WTC11 (cell line): ENCODE measurements around the gene RYR1. TPM values are rescaled to one million over a fixed set of nuclear protein-coding genes. Genes with fewer than 3 reads are reported as not detected.

Experiments used
- ATAC-seq: fragments of 200-7000 bp; cut with Tn5 transposase; 2 replicates; pipeline ENCODE4 v1.10.0; 2021; ENCODE audit warnings: mild to moderate bottlenecking, moderate library complexity
- CTCF ChIA-PET: fragments of 300-600 bp; sonication (Branson Sonifier 250); formaldehyde crosslinking; loops from one replicate; lab custom pipeline; 2021; ENCODE audit warnings: antibody characterized with exemption; lab: Charles Lee
- POLR2A ChIA-PET: fragments of 350-600 bp; sonication (Branson Sonifier 250); formaldehyde crosslinking; loops from one replicate; lab custom pipeline; 2021; ENCODE audit warnings: antibody characterized with exemption; lab: Charles Lee
- DNase-seq: peaks from one replicate; pipeline ENCODE4 v3.0.0; 2021; ENCODE audit warnings: low spot score
- H3K27ac Mint-ChIP-seq: 2 replicates; pipeline ENCODE4 v1.8.0; 2021; ENCODE audit warnings: mixed read lengths
- H3K27me3 Mint-ChIP-seq: 2 replicates; pipeline ENCODE4 v1.8.0; 2021; ENCODE audit warnings: low read depth, mild to moderate bottlenecking, moderate library complexity, mixed read lengths
- H3K36me3 Mint-ChIP-seq: 2 replicates; pipeline ENCODE4 v1.8.0; 2021; ENCODE audit warnings: mixed read lengths
- H3K4me1 Mint-ChIP-seq: 2 replicates; pipeline ENCODE4 v1.8.0; 2022; ENCODE audit warnings: mixed read lengths
- H3K4me3 Mint-ChIP-seq: 2 replicates; pipeline ENCODE4 v1.8.0; 2021; ENCODE audit warnings: mild to moderate bottlenecking, moderate library complexity, mixed read lengths
- H3K9me3 Mint-ChIP-seq: 2 replicates; pipeline ENCODE4 v1.8.0; 2021; ENCODE audit warnings: mixed read lengths
- CREM ChIP-seq: sonication (generic); formaldehyde crosslinking; IDR thresholded peaks from 2 replicates; pipeline ENCODE4 v1.8.1; 2022; ENCODE audit warnings: mild to moderate bottlenecking, missing genetic modification reagents, moderate library complexity
- FOXK1 ChIP-seq: sonication (generic); formaldehyde crosslinking; IDR thresholded peaks from 2 replicates; pipeline ENCODE4 v1.8.0; 2022; ENCODE audit warnings: mild to moderate bottlenecking, moderate library complexity, missing genetic modification reagents
- FOXP1 ChIP-seq: sonication (generic); formaldehyde crosslinking; IDR thresholded peaks from 2 replicates; pipeline ENCODE4 v1.8.0; 2022; ENCODE audit warnings: missing genetic modification reagents, mild to moderate bottlenecking, moderate library complexity, borderline replicate concordance
- GTF2I ChIP-seq: fragments of 250-450 bp; sonication (Bioruptor Pico); conservative IDR thresholded peaks from 2 replicates; pipeline ENCODE4 v1.4.0; 2021; ENCODE audit warnings: mild to moderate bottlenecking
- NFE2L1 ChIP-seq: sonication (generic); formaldehyde crosslinking; IDR thresholded peaks from 2 replicates; pipeline ENCODE4 v1.8.1; 2023; ENCODE audit warnings: missing genetic modification reagents
- SMAD3 ChIP-seq: sonication (generic); formaldehyde crosslinking; IDR thresholded peaks from 2 replicates; pipeline ENCODE4 v1.8.0; 2022; ENCODE audit warnings: missing genetic modification reagents, mild to moderate bottlenecking, borderline replicate concordance
- SP1 ChIP-seq: sonication (generic); formaldehyde crosslinking; conservative IDR thresholded peaks from 2 replicates; pipeline ENCODE4 v1.8.1; 2022; ENCODE audit warnings: missing genetic modification reagents
- ZBTB21 ChIP-seq: sonication (generic); formaldehyde crosslinking; IDR thresholded peaks from 2 replicates; pipeline ENCODE4 v1.8.1; 2023; ENCODE audit warnings: mild to moderate bottlenecking, missing genetic modification reagents, borderline replicate concordance
- ZNF121 ChIP-seq: sonication (generic); formaldehyde crosslinking; IDR thresholded peaks from 2 replicates; pipeline ENCODE4 v1.8.0; 2023; ENCODE audit warnings: missing genetic modification reagents
- ZNF423 ChIP-seq: fragments of 250-450 bp; sonication (Bioruptor Pico); IDR thresholded peaks from 2 replicates; pipeline ENCODE4 v2.1.2; 2022; ENCODE audit warnings: mild to moderate bottlenecking, moderate library complexity
- total RNA-seq: library from RNA; stranded (reverse); gene quantifications from 3 replicates; pipeline ENCODE4 v1.2.3, GENCODE V29; 2021
- TF ChIP-seq, protein P1 (sequence below): fragments of 250-450 bp; sonication (Bioruptor Pico); IDR thresholded peaks from 2 replicates; pipeline ENCODE4 v1.9.0; 2021; ENCODE audit warnings: moderate library complexity, mild to moderate bottlenecking, inconsistent platforms, borderline replicate concordance
- TF ChIP-seq, protein P2 (sequence below): sonication (generic); formaldehyde crosslinking; IDR thresholded peaks from 2 replicates; pipeline ENCODE4 v1.8.1; 2023; ENCODE audit warnings: mild to moderate bottlenecking, missing genetic modification reagents, moderate library complexity
- TF ChIP-seq, protein P3 (sequence below): sonication (generic); formaldehyde crosslinking; IDR thresholded peaks from 2 replicates; pipeline ENCODE4 v1.8.1; 2023; ENCODE audit warnings: mild to moderate bottlenecking, missing genetic modification reagents
- TF ChIP-seq, protein P4 (sequence below): sonication (generic); formaldehyde crosslinking; IDR thresholded peaks from 2 replicates; pipeline ENCODE4 v1.8.1; 2022; ENCODE audit warnings: low read depth, missing genetic modification reagents, borderline replicate concordance
- TF ChIP-seq, protein P5 (sequence below): sonication (generic); formaldehyde crosslinking; IDR thresholded peaks from 2 replicates; pipeline ENCODE4 v1.8.0; 2022; ENCODE audit warnings: mild to moderate bottlenecking, missing genetic modification reagents
- TF ChIP-seq, protein P6 (sequence below): sonication (generic); formaldehyde crosslinking; IDR thresholded peaks from 2 replicates; pipeline ENCODE4 v1.8.0; 2022; ENCODE audit warnings: missing genetic modification reagents
- TF ChIP-seq, protein P7 (sequence below): sonication (generic); formaldehyde crosslinking; IDR thresholded peaks from 2 replicates; pipeline ENCODE4 v1.8.0; 2023; ENCODE audit warnings: missing genetic modification reagents, mild to moderate bottlenecking, borderline replicate concordance

RYR1 gene
- total RNA-seq, 1 experiment from 2014 or later = 24.2 TPM

DNA sequence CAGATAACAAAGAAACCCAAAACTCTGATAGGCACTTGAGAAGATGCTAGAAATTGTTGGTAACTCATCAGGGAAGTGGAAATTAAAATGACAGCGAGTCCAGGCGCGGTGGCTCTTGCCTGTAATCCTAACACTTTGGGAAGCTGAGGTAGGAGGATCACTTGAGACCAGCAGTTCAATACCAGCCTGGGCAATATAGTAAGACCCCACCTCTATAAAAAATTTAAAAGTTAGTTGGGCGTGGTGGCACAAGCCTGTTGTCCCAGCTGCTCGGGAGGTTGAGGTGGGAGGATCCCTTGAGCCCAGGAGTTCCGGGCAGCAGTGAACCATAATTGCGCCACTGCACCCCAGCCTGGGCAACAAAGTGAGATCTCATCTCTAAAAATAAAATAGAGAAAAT lies 2.6 kb upstream of the RYR1 start:
- ChIA-PET POLR2A (interaction anchor here (0.7 kb wide), 1 partner anchor 25 kb away, joined by 5 read pairs; no protein-coding TSS in a partner anchor), CTCF (interaction anchor here (0.7 to 5.2 kb wide), 4 partner anchors 28 to 203 kb away, joined by 3 to 29 read pairs (median 3); partner anchors contain the start of genes FAM98C and PSMD8)
- peaks cover 45% of the 10 kb centered on the region for H3K4me1 Mint-ChIP-seq
- H3K27ac Mint-ChIP-seq = no peak overlapping the region
- no peak for ATAC-seq
- no peak for DNase-seq
- TF ChIP-seq ZNF121 (CRISPR knock-in tag) = peak; percentile 58; the same call in 1 of the 2 replicates
- TF ChIP-seq, protein P1, sequence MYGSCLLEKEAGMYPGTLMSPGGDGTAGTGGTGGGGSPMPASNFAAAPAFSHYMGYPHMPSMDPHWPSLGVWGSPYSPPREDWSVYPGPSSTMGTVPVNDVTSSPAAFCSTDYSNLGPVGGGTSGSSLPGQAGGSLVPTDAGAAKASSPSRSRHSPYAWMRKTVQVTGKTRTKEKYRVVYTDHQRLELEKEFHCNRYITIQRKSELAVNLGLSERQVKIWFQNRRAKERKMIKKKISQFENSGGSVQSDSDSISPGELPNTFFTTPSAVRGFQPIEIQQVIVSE = no peak
- TF ChIP-seq SMAD3 (CRISPR knock-in tag) = no peak
- no peaks in the 10 kb centered on the region for H3K36me3 Mint-ChIP-seq
- H3K4me3 Mint-ChIP-seq = no peak overlapping the region
- peaks cover 2% of the 10 kb centered on the region; the same call in 1 of the 2 replicates for H3K27me3 Mint-ChIP-seq
- H3K9me3 Mint-ChIP-seq = no peaks in the 10 kb centered on the region

DNA sequence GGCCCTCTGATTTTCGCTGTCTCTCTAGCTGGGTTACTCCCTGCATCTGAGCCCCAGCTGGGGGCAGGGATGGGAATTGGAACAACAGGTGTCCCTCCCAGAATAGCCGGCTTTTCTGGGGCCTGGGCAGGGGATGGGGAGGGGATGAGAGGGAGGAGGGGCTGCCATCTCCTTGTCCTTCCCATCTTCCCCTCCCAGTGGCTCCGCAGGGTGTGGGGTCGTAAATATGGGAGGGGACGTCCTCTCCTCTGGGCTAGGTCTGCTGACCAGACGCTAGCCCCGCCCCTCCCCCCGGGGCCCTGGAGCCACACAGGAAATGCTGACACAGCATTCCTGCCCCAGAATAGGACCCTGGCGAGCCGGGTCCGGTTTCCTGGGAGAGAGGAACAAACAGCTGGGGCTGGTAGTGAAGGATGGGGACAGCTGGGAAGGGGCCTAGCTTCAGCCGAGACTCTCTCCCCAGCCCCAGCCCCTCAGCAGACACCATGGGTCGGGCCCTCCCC lies 1.1 kb downstream of the RYR1 start:
- Mint-ChIP-seq H3K4me1 (peaks cover 29% of the 10 kb centered on the region), H3K27me3 (peaks cover 2% of the 10 kb centered on the region; the same call in 1 of the 2 replicates), H3K4me3 (peak overlapping the region; percentile 84), H3K9me3 (no peaks in the 10 kb centered on the region), H3K27ac (peak overlapping the region; percentile 90), H3K36me3 (peaks cover 3% of the 10 kb centered on the region; the same call in 1 of the 2 replicates)
- ATAC-seq = peak; percentile 78
- POLR2A ChIA-PET = interaction anchor here (0.6 to 1.6 kb wide), 7 partner anchors 9 to 232 kb away, joined by 3 to 14 read pairs (median 3); partner anchors contain the start of genes EIF3K, FAM98C and PSMD8
- peak; percentile 94 for DNase-seq
- CTCF ChIA-PET = interaction anchor here (0.6 to 2.5 kb wide), 11 partner anchors 9 to 561 kb away, joined by 3 to 42 read pairs (median 4); partner anchors contain the start of genes FAM98C, GGN and RASGRP4
- TF ChIP-seq GTF2I (CRISPR knock-in tag) (no peak), SP1 (CRISPR knock-in tag) (peak; percentile 76), CREM (CRISPR knock-in tag) (no peak), ZNF121 (CRISPR knock-in tag) (no peak), FOXP1 (CRISPR knock-in tag) (0 out of 2 replicates have a peak, but pooled peaks have one; percentile 39), ZBTB21 (no peak), SMAD3 (CRISPR knock-in tag) (0 out of 2 replicates have a peak, but pooled peaks have one; percentile 34), ZNF423 (CRISPR knock-in tag) (peak; percentile 62; the same call in 1 of the 2 replicates), NFE2L1 (peak; percentile 70), FOXK1 (CRISPR knock-in tag) (peak; percentile 72; the same call in 1 of the 2 replicates)
- TF ChIP-seq, protein P2, sequence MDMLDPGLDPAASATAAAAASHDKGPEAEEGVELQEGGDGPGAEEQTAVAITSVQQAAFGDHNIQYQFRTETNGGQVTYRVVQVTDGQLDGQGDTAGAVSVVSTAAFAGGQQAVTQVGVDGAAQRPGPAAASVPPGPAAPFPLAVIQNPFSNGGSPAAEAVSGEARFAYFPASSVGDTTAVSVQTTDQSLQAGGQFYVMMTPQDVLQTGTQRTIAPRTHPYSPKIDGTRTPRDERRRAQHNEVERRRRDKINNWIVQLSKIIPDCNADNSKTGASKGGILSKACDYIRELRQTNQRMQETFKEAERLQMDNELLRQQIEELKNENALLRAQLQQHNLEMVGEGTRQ = peak; percentile 62; the same call in 1 of the 2 replicates
- TF ChIP-seq, protein P3, sequence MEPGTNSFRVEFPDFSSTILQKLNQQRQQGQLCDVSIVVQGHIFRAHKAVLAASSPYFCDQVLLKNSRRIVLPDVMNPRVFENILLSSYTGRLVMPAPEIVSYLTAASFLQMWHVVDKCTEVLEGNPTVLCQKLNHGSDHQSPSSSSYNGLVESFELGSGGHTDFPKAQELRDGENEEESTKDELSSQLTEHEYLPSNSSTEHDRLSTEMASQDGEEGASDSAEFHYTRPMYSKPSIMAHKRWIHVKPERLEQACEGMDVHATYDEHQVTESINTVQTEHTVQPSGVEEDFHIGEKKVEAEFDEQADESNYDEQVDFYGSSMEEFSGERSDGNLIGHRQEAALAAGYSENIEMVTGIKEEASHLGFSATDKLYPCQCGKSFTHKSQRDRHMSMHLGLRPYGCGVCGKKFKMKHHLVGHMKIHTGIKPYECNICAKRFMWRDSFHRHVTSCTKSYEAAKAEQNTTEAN (CRISPR knock-in tag) = no peak
- TF ChIP-seq, protein P4, sequence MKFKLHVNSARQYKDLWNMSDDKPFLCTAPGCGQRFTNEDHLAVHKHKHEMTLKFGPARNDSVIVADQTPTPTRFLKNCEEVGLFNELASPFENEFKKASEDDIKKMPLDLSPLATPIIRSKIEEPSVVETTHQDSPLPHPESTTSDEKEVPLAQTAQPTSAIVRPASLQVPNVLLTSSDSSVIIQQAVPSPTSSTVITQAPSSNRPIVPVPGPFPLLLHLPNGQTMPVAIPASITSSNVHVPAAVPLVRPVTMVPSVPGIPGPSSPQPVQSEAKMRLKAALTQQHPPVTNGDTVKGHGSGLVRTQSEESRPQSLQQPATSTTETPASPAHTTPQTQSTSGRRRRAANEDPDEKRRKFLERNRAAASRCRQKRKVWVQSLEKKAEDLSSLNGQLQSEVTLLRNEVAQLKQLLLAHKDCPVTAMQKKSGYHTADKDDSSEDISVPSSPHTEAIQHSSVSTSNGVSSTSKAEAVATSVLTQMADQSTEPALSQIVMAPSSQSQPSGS = no peak
- TF ChIP-seq, protein P5, sequence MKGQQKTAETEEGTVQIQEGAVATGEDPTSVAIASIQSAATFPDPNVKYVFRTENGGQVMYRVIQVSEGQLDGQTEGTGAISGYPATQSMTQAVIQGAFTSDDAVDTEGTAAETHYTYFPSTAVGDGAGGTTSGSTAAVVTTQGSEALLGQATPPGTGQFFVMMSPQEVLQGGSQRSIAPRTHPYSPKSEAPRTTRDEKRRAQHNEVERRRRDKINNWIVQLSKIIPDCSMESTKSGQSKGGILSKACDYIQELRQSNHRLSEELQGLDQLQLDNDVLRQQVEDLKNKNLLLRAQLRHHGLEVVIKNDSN (CRISPR knock-in tag) = peak; percentile 46; the same call in 1 of the 2 replicates
- TF ChIP-seq, protein P6, sequence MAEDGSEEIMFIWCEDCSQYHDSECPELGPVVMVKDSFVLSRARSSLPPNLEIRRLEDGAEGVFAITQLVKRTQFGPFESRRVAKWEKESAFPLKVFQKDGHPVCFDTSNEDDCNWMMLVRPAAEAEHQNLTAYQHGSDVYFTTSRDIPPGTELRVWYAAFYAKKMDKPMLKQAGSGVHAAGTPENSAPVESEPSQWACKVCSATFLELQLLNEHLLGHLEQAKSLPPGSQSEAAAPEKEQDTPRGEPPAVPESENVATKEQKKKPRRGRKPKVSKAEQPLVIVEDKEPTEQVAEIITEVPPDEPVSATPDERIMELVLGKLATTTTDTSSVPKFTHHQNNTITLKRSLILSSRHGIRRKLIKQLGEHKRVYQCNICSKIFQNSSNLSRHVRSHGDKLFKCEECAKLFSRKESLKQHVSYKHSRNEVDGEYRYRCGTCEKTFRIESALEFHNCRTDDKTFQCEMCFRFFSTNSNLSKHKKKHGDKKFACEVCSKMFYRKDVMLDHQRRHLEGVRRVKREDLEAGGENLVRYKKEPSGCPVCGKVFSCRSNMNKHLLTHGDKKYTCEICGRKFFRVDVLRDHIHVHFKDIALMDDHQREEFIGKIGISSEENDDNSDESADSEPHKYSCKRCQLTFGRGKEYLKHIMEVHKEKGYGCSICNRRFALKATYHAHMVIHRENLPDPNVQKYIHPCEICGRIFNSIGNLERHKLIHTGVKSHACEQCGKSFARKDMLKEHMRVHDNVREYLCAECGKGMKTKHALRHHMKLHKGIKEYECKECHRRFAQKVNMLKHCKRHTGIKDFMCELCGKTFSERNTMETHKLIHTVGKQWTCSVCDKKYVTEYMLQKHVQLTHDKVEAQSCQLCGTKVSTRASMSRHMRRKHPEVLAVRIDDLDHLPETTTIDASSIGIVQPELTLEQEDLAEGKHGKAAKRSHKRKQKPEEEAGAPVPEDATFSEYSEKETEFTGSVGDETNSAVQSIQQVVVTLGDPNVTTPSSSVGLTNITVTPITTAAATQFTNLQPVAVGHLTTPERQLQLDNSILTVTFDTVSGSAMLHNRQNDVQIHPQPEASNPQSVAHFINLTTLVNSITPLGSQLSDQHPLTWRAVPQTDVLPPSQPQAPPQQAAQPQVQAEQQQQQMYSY = no peak
- TF ChIP-seq, protein P7, sequence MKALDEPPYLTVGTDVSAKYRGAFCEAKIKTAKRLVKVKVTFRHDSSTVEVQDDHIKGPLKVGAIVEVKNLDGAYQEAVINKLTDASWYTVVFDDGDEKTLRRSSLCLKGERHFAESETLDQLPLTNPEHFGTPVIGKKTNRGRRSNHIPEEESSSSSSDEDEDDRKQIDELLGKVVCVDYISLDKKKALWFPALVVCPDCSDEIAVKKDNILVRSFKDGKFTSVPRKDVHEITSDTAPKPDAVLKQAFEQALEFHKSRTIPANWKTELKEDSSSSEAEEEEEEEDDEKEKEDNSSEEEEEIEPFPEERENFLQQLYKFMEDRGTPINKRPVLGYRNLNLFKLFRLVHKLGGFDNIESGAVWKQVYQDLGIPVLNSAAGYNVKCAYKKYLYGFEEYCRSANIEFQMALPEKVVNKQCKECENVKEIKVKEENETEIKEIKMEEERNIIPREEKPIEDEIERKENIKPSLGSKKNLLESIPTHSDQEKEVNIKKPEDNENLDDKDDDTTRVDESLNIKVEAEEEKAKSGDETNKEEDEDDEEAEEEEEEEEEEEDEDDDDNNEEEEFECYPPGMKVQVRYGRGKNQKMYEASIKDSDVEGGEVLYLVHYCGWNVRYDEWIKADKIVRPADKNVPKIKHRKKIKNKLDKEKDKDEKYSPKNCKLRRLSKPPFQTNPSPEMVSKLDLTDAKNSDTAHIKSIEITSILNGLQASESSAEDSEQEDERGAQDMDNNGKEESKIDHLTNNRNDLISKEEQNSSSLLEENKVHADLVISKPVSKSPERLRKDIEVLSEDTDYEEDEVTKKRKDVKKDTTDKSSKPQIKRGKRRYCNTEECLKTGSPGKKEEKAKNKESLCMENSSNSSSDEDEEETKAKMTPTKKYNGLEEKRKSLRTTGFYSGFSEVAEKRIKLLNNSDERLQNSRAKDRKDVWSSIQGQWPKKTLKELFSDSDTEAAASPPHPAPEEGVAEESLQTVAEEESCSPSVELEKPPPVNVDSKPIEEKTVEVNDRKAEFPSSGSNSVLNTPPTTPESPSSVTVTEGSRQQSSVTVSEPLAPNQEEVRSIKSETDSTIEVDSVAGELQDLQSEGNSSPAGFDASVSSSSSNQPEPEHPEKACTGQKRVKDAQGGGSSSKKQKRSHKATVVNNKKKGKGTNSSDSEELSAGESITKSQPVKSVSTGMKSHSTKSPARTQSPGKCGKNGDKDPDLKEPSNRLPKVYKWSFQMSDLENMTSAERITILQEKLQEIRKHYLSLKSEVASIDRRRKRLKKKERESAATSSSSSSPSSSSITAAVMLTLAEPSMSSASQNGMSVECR (CRISPR knock-in tag) = 0 out of 2 replicates have a peak, but pooled peaks have one; percentile 3
